Stimulated activated CD4-positive, alpha-beta T cell treated with anti-CD3 and anti-CD28 coated beads, Interleukin-4, amount 100 ng/mL, for 24 hours (primary cell): ENCODE measurements around the gene ZNF512B.
A peak's percentile ranks its signal among the peaks of the same experiment; 100 is the strongest.

ENCODE experiments used
- DNase-seq: peaks from one replicate; pipeline ENCODE4 v3.0.0-alpha.2; 2020

ZNF512B gene

GRCh38 chr20:63945921-63946920 is 23.5 kb downstream of the ZNF512B start:
- DNase-seq: no peak

GRCh38 chr20:63945031-63945658 is 24.6 kb downstream of the ZNF512B start:
- DNase-seq: no peak

GRCh38 chr20:63944078-63944941 is 25.4 kb downstream of the ZNF512B start:
- no peak for DNase-seq

- no peak for DNase-seq
Observed at GRCh38 chr20:63943808-63944077, 26.0 kb downstream of the ZNF512B start.

- DNase-seq: no peak
Observed at GRCh38 chr20:63942969-63943807, 26.5 kb downstream of the ZNF512B start.

GRCh38 chr20:63942250-63942951 is 27.3 kb downstream of the ZNF512B start:
- peak; percentile 40 for DNase-seq

- peak; percentile 60 for DNase-seq
Observed at GRCh38 chr20:63941282-63942081, 28.2 kb downstream of the ZNF512B start.

- no peak for DNase-seq
Observed at GRCh38 chr20:63940472-63941266, 29.1 kb downstream of the ZNF512B start.

- DNase-seq: no peak
Observed at GRCh38 chr20:63940071-63940471, 29.7 kb downstream of the ZNF512B start.

GRCh38 chr20:63939061-63939935 is 30.4 kb downstream of the ZNF512B start:
- no peak for DNase-seq

- no peak for DNase-seq
Observed at GRCh38 chr20:63937596-63937995, 32.1 kb downstream of the ZNF512B start.

- no peak for DNase-seq
Observed at GRCh38 chr20:63935447-63935846, 34.3 kb downstream of the ZNF512B start.

GRCh38 chr20:63934271-63935068 is 35.3 kb downstream of the ZNF512B start:
- no peak for DNase-seq

- no peak for DNase-seq
Observed at GRCh38 chr20:63933646-63934045, 36.1 kb downstream of the ZNF512B start.

- DNase-seq: no peak
Observed at GRCh38 chr20:63932606-63933160, 37.0 kb downstream of the ZNF512B start.

- no peak for DNase-seq
Observed at GRCh38 chr20:63931735-63932134, 38.0 kb downstream of the ZNF512B start.

- DNase-seq: no peak
Observed at GRCh38 chr20:63930971-63931553, 38.7 kb downstream of the ZNF512B start.
